T-cell (primary cell): ENCODE data around the gene IFNLR1. TPM values are rescaled to one million over a fixed set of nuclear protein-coding genes. Genes with fewer than 3 reads are reported as not detected.
"Not testable (repeated sequence)": the region's sequence is repeated elsewhere in the genome, so short reads cannot be mapped to it uniquely, and the experiment has no call there.

Experiments
- ATAC-seq, 4 experiments: fragments of 200-7000 bp in 3 of 4; fragments of 150-1000 bp in 1 of 4; cut with Tn5 transposase; replicated peaks in 1 of 4; 1 replicate in 3 of 4; 2 replicates in 1 of 4; pipeline ENCODE4 v1.10.0; 2021; ENCODE audit warnings: moderate library complexity in 3 of 4, mild to moderate bottlenecking in 2 of 4, moderate number of reproducible peaks in 1 of 4
- CTCF ChIA-PET, 2 donors: fragments of 300-600 bp; sonication (Branson Sonifier 250); formaldehyde crosslinking; loops; one replicate each; lab custom pipeline; 2022; ENCODE audit warnings: antibody characterized with exemption in 2 of 2; lab: Charles Lee
- POLR2A ChIA-PET, 2 donors: fragments of 300-600 bp; sonication (Branson Sonifier 250); formaldehyde crosslinking; loops; one replicate each; lab custom pipeline; 2022; ENCODE audit warnings: antibody characterized with exemption in 2 of 2; lab: Charles Lee
- DNase-seq, 35 experiments: peaks; one replicate each; pipeline versions ENCODE4 v3.0.0 to v3.0.0-alpha.2; 2013 to 2023
- H3K27ac ChIP-seq: one replicate; pipeline ENCODE4 v1.5.1; 2013; ENCODE audit warnings: low read length
- H3K27me3 ChIP-seq, 2 experiments: replicated peaks in 1 of 2; 1 replicate in 1 of 2; 2 replicates in 1 of 2; pipeline versions ENCODE4 v1.6.1 to v1.7.0; 2013; ENCODE audit warnings: low read length in 1 of 2, mixed read lengths in 1 of 2; ENCODE audit not compliant: control insufficient read depth in 2 of 2, insufficient read depth in 2 of 2; ENCODE audit errors: extremely low read depth in 1 of 2
- H3K36me3 ChIP-seq, 2 donors: 1 replicate in 1 of 2; 2 replicates in 1 of 2; pipeline versions ENCODE4 v1.6.1 to v1.7.0; 2013; ENCODE audit warnings: low read length in 1 of 2; ENCODE audit not compliant: control insufficient read depth in 2 of 2, insufficient read depth in 1 of 2; ENCODE audit errors: extremely low read depth in 1 of 2
- H3K4me1 ChIP-seq, 2 experiments: 1 replicate in 1 of 2; 2 replicates in 1 of 2; pipeline versions ENCODE4 v1.6.1 to v1.7.0; 2013; ENCODE audit warnings: low read length in 2 of 2, mixed read lengths in 1 of 2; ENCODE audit not compliant: insufficient read depth in 2 of 2, control insufficient read depth in 1 of 2; ENCODE audit errors: extremely low read depth in 1 of 2
- H3K4me3 ChIP-seq, 2 donors: 1 replicate in 1 of 2; 2 replicates in 1 of 2; pipeline versions ENCODE4 v1.5.1 to v1.7.0; 2013; ENCODE audit warnings: mild to moderate bottlenecking in 2 of 2, low read length in 1 of 2, moderate library complexity in 1 of 2; ENCODE audit not compliant: control insufficient read depth in 1 of 2; ENCODE audit errors: extremely low read depth in 1 of 2
- H3K9me3 ChIP-seq: 2 replicates; pipeline ENCODE4 v1.7.0; 2013
- H3K27ac Mint-ChIP-seq, 2 donors: one replicate each; pipeline ENCODE4 v1.8.0; 2020 to 2021; ENCODE audit warnings: mild to moderate bottlenecking in 2 of 2, mixed read lengths in 2 of 2
- H3K27me3 Mint-ChIP-seq, 2 donors: one replicate each; pipeline ENCODE4 v1.8.0; 2021 to 2022; ENCODE audit warnings: mixed read lengths in 2 of 2
- H3K36me3 Mint-ChIP-seq: one replicate; pipeline ENCODE4 v1.8.0; 2021; ENCODE audit warnings: mixed read lengths
- H3K4me1 Mint-ChIP-seq, 3 donors: one replicate each; pipeline ENCODE4 v1.8.0; 2020 to 2022; ENCODE audit warnings: mixed read lengths in 3 of 3, mild to moderate bottlenecking in 1 of 3
- H3K4me3 Mint-ChIP-seq, 3 donors: one replicate each; pipeline ENCODE4 v1.8.0; 2020 to 2022; ENCODE audit warnings: mild to moderate bottlenecking in 3 of 3, mixed read lengths in 3 of 3, moderate library complexity in 3 of 3
- H3K9me3 Mint-ChIP-seq, 3 donors: one replicate each; pipeline ENCODE4 v1.8.0; 2020 to 2022; ENCODE audit warnings: mixed read lengths in 3 of 3
- WGBS: methylation state at CpG from one replicate; pipeline ENCODE4 v1.1.5; 2013; ENCODE audit warnings: missing lambda C conversion rate; ENCODE audit not compliant: insufficient coverage; 5-methylcytosine and 5-hydroxymethylcytosine counted together
- total RNA-seq, 35 experiments: library from RNA in 6 of 35; stranded (reverse) in 6 of 35; fragments of 120-200 nt in 1 of 35; gene quantifications; one replicate each; pipeline versions ENCODE4 v1.2.1 to v1.2.4 and lab custom pipeline; 2013 to 2026

IFNLR1 gene
- total RNA-seq, 5 donors from 2014 or later (not counting 1 experiment from before 2014, with no cell fraction given): 2.4 to 7.0 (median 6.0) TPM

DNA sequence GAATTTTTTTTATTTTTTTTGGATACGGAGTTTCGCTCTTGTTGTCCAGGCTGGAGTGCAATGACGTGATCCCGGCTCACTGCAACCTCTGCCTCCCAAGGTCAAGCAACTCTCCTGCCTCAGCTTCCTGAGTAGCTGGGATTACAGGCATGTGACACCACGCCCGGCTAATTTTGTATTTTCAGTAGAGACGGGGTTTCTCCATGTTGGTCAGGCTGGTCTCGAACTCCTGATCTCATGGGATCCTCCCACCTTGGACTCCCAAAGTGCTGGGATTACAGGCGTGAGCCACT is 20.3 kb upstream of the IFNLR1 start:
- POLR2A ChIA-PET, H3K36me3 Mint-ChIP-seq, H3K9me3 ChIP-seq, H3K36me3 ChIP-seq, ATAC-seq, H3K9me3 Mint-ChIP-seq, CTCF ChIA-PET, H3K4me3 Mint-ChIP-seq, H3K27ac Mint-ChIP-seq, H3K4me3 ChIP-seq, DNase-seq, H3K4me1 Mint-ChIP-seq, H3K27ac ChIP-seq, H3K4me1 ChIP-seq, H3K27me3 Mint-ChIP-seq: not testable (repeated sequence)
- 94% methylated on average over 3 of the region's 9 CpGs for WGBS
- peaks cover 0 to 18% of the 10 kb centered on the region in 2 experiments for H3K27me3 ChIP-seq

DNA sequence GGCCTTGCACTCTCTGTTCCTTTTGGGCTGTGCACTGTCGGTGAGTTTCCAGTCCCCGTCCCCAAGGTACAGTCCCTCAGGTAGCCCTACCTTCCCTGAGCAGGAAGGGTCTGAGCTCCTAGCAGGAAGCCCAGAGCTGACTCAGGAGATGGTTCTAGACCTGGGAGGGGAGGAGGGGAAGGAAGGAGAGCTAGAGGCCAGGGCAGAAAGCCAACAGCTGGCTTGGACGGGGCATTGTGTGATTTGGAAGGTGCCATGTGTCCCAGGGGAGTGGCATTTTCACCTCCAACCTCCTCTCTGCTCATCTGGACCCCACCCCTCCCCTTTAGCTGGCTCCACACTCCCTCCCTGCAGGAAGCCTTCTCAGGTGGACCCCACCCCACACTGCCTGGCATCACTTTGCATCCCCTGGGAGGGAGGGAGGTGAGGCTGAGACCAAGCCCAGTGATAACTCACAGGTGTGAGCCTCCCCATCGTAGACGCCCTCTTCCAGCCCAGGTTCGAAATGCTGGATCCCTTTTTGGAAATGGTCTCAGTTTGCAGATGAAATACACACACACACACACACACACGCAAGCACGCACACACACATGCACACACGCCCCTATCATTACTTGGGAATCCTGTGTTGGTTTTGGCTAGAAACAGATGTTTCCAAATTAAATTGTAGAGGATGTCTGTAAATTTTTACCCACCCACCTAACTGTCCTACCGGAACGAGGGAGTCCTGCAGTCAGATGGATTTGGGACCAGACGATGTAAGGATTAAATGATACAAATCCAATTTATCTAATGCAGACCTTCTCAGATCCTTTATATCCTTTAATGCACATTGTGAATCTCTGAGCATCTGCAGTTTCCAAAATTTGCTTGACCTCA is 19.7 kb upstream of the IFNLR1 start:
- WGBS: 90% methylated on average over 2 of the region's 12 CpGs
- H3K4me1 Mint-ChIP-seq: peaks cover 0 to 2% (median 2%) of the 10 kb centered on the region in 3 donors
- Histone ChIP-seq H3K4me3 (no peak overlapping the region), H3K9me3 (no peaks in the 10 kb centered on the region), H3K36me3 (no peaks in the 10 kb centered on the region), H3K4me1 (no peaks in the 10 kb centered on the region), H3K27me3 (peaks cover 0 to 18% of the 10 kb centered on the region in 2 experiments), H3K27ac (no peak overlapping the region)
- no peak overlapping the region for H3K27ac Mint-ChIP-seq
- H3K27me3 Mint-ChIP-seq: peaks cover 0 to 4% of the 10 kb centered on the region in 2 donors
- ChIA-PET CTCF (interaction anchor here in 1 of 2 donors (0.6 kb wide), 2 partner anchors 150 to 295 kb away, joined by 3 to 5 read pairs; no protein-coding TSS in a partner anchor), POLR2A (no interaction called here)
- no peak overlapping the region for H3K4me3 Mint-ChIP-seq
- DNase-seq (no peak), ATAC-seq (no peak)
- no peaks in the 10 kb centered on the region for H3K9me3 Mint-ChIP-seq
- no peaks in the 10 kb centered on the region for H3K36me3 Mint-ChIP-seq

DNA sequence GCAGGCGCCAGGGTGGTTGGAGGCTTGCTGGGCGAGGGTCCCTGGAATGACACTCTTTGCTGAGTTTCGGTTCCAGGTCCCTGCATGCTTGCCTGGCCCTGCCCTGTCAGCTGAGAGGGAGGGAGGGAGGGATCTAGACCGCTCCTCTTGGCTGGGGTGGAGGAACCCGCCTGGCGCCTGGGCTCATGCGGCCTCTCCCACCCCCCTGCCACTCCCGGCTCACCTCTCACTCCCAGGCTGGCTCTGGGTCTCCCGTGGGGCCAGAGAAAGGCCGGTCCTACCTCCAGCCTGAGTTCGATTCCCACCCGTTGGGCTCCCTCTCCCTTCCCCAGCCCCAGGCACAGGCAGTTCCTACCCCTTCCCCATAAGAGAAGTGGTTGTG is 19.0 kb upstream of the IFNLR1 start:
- H3K4me3 ChIP-seq: no peak overlapping the region
- H3K4me1 Mint-ChIP-seq: peaks cover 0 to 2% (median 2%) of the 10 kb centered on the region in 3 donors
- ATAC-seq: no peak
- no peak overlapping the region for H3K27ac Mint-ChIP-seq
- H3K4me1 ChIP-seq: no peaks in the 10 kb centered on the region
- no peaks in the 10 kb centered on the region for H3K9me3 ChIP-seq
- H3K27me3 ChIP-seq: peaks cover 0 to 18% of the 10 kb centered on the region in 2 experiments
- H3K4me3 Mint-ChIP-seq: no peak overlapping the region
- peaks cover 0 to 4% of the 10 kb centered on the region in 2 donors for H3K27me3 Mint-ChIP-seq
- CTCF ChIA-PET: interaction anchor here (0.6 to 3.0 kb wide), 3 partner anchors 151 to 187 kb away, joined by 5 to 12 read pairs (median 5); no protein-coding TSS in a partner anchor
- WGBS: no CpG with 5 or more reads among the region's 12 CpGs
- H3K36me3 Mint-ChIP-seq: no peaks in the 10 kb centered on the region
- POLR2A ChIA-PET: no interaction called here
- no peaks in the 10 kb centered on the region for H3K9me3 Mint-ChIP-seq
- no peak overlapping the region for H3K27ac ChIP-seq
- no peaks in the 10 kb centered on the region for H3K36me3 ChIP-seq
- DNase-seq: no peak

DNA sequence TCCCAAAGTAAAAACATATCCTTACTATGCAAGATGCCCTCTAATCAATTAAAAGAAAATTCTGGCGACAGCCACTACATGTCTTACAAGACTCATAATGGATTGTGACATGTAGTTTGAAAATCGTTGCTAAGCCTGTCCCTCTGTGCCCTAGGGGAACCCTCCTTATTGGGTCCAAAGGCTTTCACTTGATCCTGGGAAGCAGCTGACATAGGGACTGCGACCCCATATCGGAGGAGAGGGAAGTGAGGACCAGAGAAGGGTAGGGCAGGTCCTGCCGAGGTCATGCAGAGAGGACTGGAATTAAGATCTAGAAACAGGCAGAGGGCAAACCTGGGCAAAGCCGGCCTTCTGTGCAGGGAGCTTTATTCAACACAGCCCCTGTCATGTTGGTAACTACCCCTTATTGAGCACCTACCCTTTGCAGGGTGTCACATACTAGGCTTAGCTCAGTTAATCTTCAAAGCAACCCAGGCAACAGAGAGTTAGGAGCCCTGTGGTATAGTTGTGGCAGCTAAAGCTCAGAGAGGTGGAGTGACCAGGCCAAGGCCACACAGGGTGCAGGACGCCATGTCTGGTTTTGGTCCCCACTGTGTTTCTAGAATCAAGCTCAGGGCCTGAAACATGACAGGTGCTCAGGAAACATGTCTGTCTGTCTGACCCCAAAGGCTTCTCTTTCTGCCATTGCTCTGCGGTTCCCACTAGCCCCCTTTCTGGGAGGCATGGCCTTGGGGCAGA is 18.4 kb upstream of the IFNLR1 start:
- Histone ChIP-seq H3K4me1 (no peaks in the 10 kb centered on the region), H3K27me3 (peaks cover 0 to 18% of the 10 kb centered on the region in 2 experiments), H3K4me3 (no peak overlapping the region), H3K9me3 (no peaks in the 10 kb centered on the region), H3K36me3 (no peaks in the 10 kb centered on the region), H3K27ac (no peak overlapping the region)
- 82% methylated on average over 6 of the region's 8 CpGs for WGBS
- POLR2A ChIA-PET: no interaction called here
- no peak for ATAC-seq
- H3K9me3 Mint-ChIP-seq: no peaks in the 10 kb centered on the region
- no peaks in the 10 kb centered on the region for H3K36me3 Mint-ChIP-seq
- no peak for DNase-seq
- H3K27ac Mint-ChIP-seq: no peak overlapping the region
- H3K27me3 Mint-ChIP-seq: peaks cover 0 to 4% of the 10 kb centered on the region in 2 donors
- CTCF ChIA-PET: interaction anchor here (0.6 to 3.0 kb wide), 4 partner anchors 152 to 191 kb away, joined by 3 to 12 read pairs (median 7); no protein-coding TSS in a partner anchor
- H3K4me1 Mint-ChIP-seq: peaks cover 0 to 2% (median 2%) of the 10 kb centered on the region in 3 donors
- H3K4me3 Mint-ChIP-seq: no peak overlapping the region

DNA sequence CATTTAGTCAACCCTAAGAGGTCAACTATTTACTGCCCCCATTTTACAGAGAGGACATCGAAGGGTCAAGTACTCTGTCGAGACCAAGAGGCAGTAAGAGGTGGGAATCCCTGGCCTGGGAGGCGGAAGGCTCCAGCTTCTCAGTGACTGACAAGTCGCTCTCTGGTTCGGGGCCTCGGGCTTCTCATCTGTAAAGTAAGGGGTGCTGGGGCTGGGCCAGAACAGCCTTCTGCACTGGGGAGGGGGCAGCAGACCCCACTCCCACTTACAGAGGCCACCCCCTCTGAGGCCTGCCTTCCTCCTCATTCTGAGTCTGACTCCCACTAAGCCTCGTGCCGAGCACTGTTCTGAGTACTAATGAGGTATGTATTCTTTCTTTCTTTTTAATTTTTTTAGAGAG is 17.0 kb upstream of the IFNLR1 start:
- WGBS: no CpG with 5 or more reads among the region's 8 CpGs
- Histone ChIP-seq H3K27me3 (peaks cover 0 to 18% of the 10 kb centered on the region in 2 experiments), H3K9me3 (no peaks in the 10 kb centered on the region), H3K27ac (no peak overlapping the region), H3K4me1 (peaks cover 4 to 6% of the 10 kb centered on the region in 2 experiments), H3K36me3 (no peaks in the 10 kb centered on the region), H3K4me3 (no peak overlapping the region)
- no peaks in the 10 kb centered on the region for H3K36me3 Mint-ChIP-seq
- no peaks in the 10 kb centered on the region for H3K9me3 Mint-ChIP-seq
- no peak overlapping the region for H3K27ac Mint-ChIP-seq
- ChIA-PET POLR2A (interaction anchor here in 1 of 2 donors (0.6 kb wide), 1 partner anchor 202 kb away, joined by 3 read pairs; no protein-coding TSS in a partner anchor), CTCF (interaction anchor here (0.6 to 3.0 kb wide), 5 partner anchors 49 to 189 kb away, joined by 3 to 12 read pairs (median 5); no protein-coding TSS in a partner anchor)
- no peak for DNase-seq
- ATAC-seq: no peak
- no peak overlapping the region for H3K4me3 Mint-ChIP-seq
- H3K27me3 Mint-ChIP-seq: peaks cover 0 to 4% of the 10 kb centered on the region in 2 donors
- H3K4me1 Mint-ChIP-seq: peaks cover 5 to 13% (median 7%) of the 10 kb centered on the region in 3 donors

DNA sequence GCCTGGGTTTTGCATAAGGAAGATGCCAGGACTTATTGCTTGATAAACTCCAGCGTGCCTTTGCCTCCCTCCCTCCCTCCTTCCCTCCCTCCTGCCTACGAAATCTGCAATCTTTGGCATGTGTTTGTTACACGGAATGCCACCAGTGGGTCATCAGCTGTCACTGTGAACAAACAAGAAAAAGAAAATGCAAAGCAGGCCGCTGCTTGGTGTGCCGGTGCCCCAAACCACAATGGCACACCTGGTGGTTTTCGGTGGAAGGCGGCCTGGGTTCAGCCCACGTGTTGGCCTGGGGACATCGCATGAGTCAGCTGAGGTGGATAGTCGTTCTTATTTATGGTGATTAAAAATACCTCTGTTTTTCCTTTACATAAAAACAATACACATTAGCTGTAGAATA is 16.3 kb upstream of the IFNLR1 start:
- Mint-ChIP-seq H3K27ac (no peak overlapping the region), H3K36me3 (no peaks in the 10 kb centered on the region), H3K9me3 (no peaks in the 10 kb centered on the region), H3K4me3 (no peak overlapping the region), H3K4me1 (peaks cover 5 to 13% (median 7%) of the 10 kb centered on the region in 3 donors), H3K27me3 (peaks cover 0 to 4% of the 10 kb centered on the region in 2 donors)
- H3K36me3 ChIP-seq: no peaks in the 10 kb centered on the region
- 20% methylated on average over 4 of the region's 10 CpGs for WGBS
- peaks cover 0 to 18% of the 10 kb centered on the region in 2 experiments for H3K27me3 ChIP-seq
- peaks cover 4 to 7% of the 10 kb centered on the region in 2 experiments for H3K4me1 ChIP-seq
- no peak overlapping the region for H3K4me3 ChIP-seq
- H3K27ac ChIP-seq: no peak overlapping the region
- no peaks in the 10 kb centered on the region for H3K9me3 ChIP-seq
- POLR2A ChIA-PET: no interaction called here
- no peak for ATAC-seq
- CTCF ChIA-PET: interaction anchor here (0.7 to 3.0 kb wide), 4 partner anchors 124 to 189 kb away, joined by 5 to 12 read pairs (median 7); no protein-coding TSS in a partner anchor
- no peak for DNase-seq
